ENCODE measurements around the gene CCNYL1.
"Not testable (repeated sequence)": the region's sequence is repeated elsewhere in the genome, so short reads cannot be mapped to it uniquely, and the experiment has no call there.

DNA sequence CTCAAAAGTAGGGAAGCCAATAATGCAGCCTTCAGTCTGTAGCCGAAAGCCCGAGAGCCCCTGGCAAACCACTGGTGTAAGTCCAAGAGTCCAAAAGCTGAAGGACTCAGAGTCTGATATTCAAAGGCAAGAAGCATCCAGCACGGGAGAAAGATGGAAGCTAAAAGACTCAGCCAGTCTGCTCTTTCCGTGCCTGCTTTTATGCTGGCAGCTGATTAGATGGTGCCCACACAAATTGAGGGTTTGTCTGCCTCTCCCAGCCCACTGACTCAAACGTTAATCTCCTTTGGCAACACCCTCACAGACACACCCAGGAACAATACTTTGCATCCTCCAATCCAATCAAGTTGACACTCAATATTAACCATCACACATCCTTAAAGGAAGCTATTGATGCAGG is 14.5 kb upstream of the CCNYL1 start:
- TF ChIP-seq, protein P1, sequence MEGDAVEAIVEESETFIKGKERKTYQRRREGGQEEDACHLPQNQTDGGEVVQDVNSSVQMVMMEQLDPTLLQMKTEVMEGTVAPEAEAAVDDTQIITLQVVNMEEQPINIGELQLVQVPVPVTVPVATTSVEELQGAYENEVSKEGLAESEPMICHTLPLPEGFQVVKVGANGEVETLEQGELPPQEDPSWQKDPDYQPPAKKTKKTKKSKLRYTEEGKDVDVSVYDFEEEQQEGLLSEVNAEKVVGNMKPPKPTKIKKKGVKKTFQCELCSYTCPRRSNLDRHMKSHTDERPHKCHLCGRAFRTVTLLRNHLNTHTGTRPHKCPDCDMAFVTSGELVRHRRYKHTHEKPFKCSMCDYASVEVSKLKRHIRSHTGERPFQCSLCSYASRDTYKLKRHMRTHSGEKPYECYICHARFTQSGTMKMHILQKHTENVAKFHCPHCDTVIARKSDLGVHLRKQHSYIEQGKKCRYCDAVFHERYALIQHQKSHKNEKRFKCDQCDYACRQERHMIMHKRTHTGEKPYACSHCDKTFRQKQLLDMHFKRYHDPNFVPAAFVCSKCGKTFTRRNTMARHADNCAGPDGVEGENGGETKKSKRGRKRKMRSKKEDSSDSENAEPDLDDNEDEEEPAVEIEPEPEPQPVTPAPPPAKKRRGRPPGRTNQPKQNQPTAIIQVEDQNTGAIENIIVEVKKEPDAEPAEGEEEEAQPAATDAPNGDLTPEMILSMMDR (IDR thresholded peaks at IDR 0.05 in 8 of 11, conservative IDR thresholded peaks at IDR 0.05 in 3 of 11), result not testable (repeated sequence)
- not testable (repeated sequence) for TF ChIP-seq POLR2A (IDR thresholded peaks at IDR 0.05)

Measured in spleen (tissue), 7 donors.